Measurements from ENCODE around the gene MINK1.

- TF ChIP-seq CTCF (conservative IDR thresholded peaks at IDR 0.05 in 1 of 2, IDR thresholded peaks at IDR 0.05 in 1 of 2; ENCODE audit: extremely low read depth in 1 of 2, insufficient read depth in 1 of 2, low read depth in 1 of 2, low read length in 2 of 2) (no peak), EZH2 (IDR thresholded peaks at IDR 0.05; ENCODE audit: borderline replicate concordance, low read length) (no peak)
Observed at GRCh38 chr17:4833941-4834680, 971 bp downstream of the MINK1 start.

Measured in mammary epithelial cell (primary cell).